GM23338 (cell line): ENCODE data around the gene USP8. TPM values are rescaled to one million over a fixed set of nuclear protein-coding genes. Genes with fewer than 3 reads are reported as not detected.
A peak's percentile ranks its signal among the peaks of the same experiment; 100 is the strongest.

Experiments
- ATAC-seq: fragments of 200-7000 bp; cut with Tn5 transposase; 3 replicates; pipeline ENCODE4 v1.9.1; 2020
- DNase-seq: peaks from one replicate; pipeline ENCODE4 v3.0.0-alpha.2; 2015; ENCODE audit warnings: low spot score
- H2AFZ ChIP-seq: fragments of 200-600 bp; sonication (generic); 2 replicates; pipeline ENCODE4 v1.8.0; 2016; ENCODE audit warnings: antibody characterized with exemption, mild to moderate bottlenecking, moderate library complexity
- H3F3A ChIP-seq: fragments of 200-600 bp; sonication (generic); replicated peaks from 2 replicates; pipeline ENCODE4 v1.8.0; 2017; ENCODE audit warnings: antibody characterized with exemption, mixed run types, low read depth
- H3K27ac ChIP-seq: fragments of 200-600 bp; sonication (generic); 2 replicates; pipeline ENCODE4 v1.6.1; 2016; ENCODE audit warnings: low read depth
- H3K27me3 ChIP-seq: fragments of 200-600 bp; sonication (generic); 2 replicates; pipeline ENCODE4 v1.8.0; 2016; ENCODE audit warnings: mild to moderate bottlenecking, mixed run types, moderate library complexity; ENCODE audit not compliant: insufficient read depth
- H3K36me3 ChIP-seq: fragments of 200-600 bp; sonication (generic); 2 replicates; pipeline ENCODE4 v1.8.0; 2016; ENCODE audit warnings: mild to moderate bottlenecking; ENCODE audit not compliant: insufficient read depth
- H3K4me1 ChIP-seq: fragments of 200-600 bp; sonication (generic); 2 replicates; pipeline ENCODE4 v1.8.0; 2016; ENCODE audit warnings: mild to moderate bottlenecking, moderate library complexity; ENCODE audit not compliant: insufficient read depth
- H3K4me2 ChIP-seq: fragments of 200-600 bp; sonication (generic); 2 replicates; pipeline ENCODE4 v1.7.1; 2017; ENCODE audit warnings: mixed run types
- H3K4me3 ChIP-seq: fragments of 200-600 bp; sonication (generic); 2 replicates; pipeline ENCODE4 v1.6.1; 2016; ENCODE audit warnings: mixed run types
- H3K79me2 ChIP-seq: fragments of 200-600 bp; sonication (generic); replicated peaks from 2 replicates; pipeline ENCODE4 v1.8.0; 2017; ENCODE audit warnings: mild to moderate bottlenecking; ENCODE audit not compliant: insufficient read depth
- H3K9me2 ChIP-seq: fragments of 200-600 bp; sonication (generic); 2 replicates; pipeline ENCODE4 v1.8.0; 2017; ENCODE audit not compliant: insufficient read depth
- H4K20me1 ChIP-seq: fragments of 200-600 bp; sonication (generic); replicated peaks from 2 replicates; pipeline ENCODE4 v1.8.0; 2017; ENCODE audit warnings: mild to moderate bottlenecking; ENCODE audit not compliant: insufficient read depth
- H3K27ac Mint-ChIP-seq: 2 replicates; pipeline ENCODE4 v1.8.0; 2020; ENCODE audit warnings: inconsistent platforms, mild to moderate bottlenecking, moderate library complexity, mixed read lengths
- H3K27me3 Mint-ChIP-seq: 3 replicates; pipeline ENCODE4 v1.8.0; 2022; ENCODE audit warnings: low read depth, mild to moderate bottlenecking, moderate library complexity, mixed read lengths, inconsistent platforms; ENCODE audit not compliant: insufficient read depth, poor library complexity
- H3K36me3 Mint-ChIP-seq: 3 replicates; pipeline ENCODE4 v1.8.0; 2021; ENCODE audit warnings: low read depth, mild to moderate bottlenecking, inconsistent platforms, moderate library complexity, mixed read lengths
- H3K4me1 Mint-ChIP-seq: 3 replicates; pipeline ENCODE4 v1.8.0; 2020; ENCODE audit warnings: mild to moderate bottlenecking, inconsistent platforms, mixed read lengths
- H3K4me3 Mint-ChIP-seq: 3 replicates; pipeline ENCODE4 v1.8.0; 2021; ENCODE audit warnings: moderate library complexity, mild to moderate bottlenecking, inconsistent platforms, mixed read lengths
- H3K9me3 Mint-ChIP-seq: 3 replicates; pipeline ENCODE4 v1.8.0; 2020; ENCODE audit warnings: moderate library complexity, mild to moderate bottlenecking, inconsistent platforms, mixed read lengths
- CREB1 ChIP-seq: fragments of 250-450 bp; sonication (Bioruptor Pico); IDR thresholded peaks from 2 replicates; pipeline ENCODE4 v1.5.0; 2020; ENCODE audit warnings: low read depth, mild to moderate bottlenecking, moderate library complexity
- ETS1 ChIP-seq: IDR thresholded peaks from 2 replicates; pipeline ENCODE4 v1.6.1; 2016; ENCODE audit warnings: antibody characterized with exemption
- EZH2phosphoT487 ChIP-seq: fragments of 200-600 bp; sonication (generic); IDR thresholded peaks from one replicate; pipeline ENCODE4 v1.8.1; 2018; ENCODE audit warnings: antibody characterized with exemption; ENCODE audit not compliant: unreplicated experiment
- JUNB ChIP-seq: IDR thresholded peaks from one replicate; pipeline ENCODE4 v1.6.1; 2016; ENCODE audit warnings: antibody characterized with exemption; ENCODE audit not compliant: unreplicated experiment
- NANOG ChIP-seq: IDR thresholded peaks from 2 replicates; pipeline ENCODE4 v1.6.1; 2016; ENCODE audit warnings: antibody characterized with exemption, borderline replicate concordance
- REST ChIP-seq: IDR thresholded peaks from one replicate; pipeline ENCODE4 v1.6.1; 2018; ENCODE audit warnings: antibody characterized with exemption; ENCODE audit not compliant: unreplicated experiment
- ZNF114 ChIP-seq: fragments of 250-450 bp; sonication (Bioruptor Pico); IDR thresholded peaks from 2 replicates; pipeline ENCODE4 v1.5.0; 2020; ENCODE audit warnings: mild to moderate bottlenecking, moderate library complexity
- ZNF331 ChIP-seq: fragments of 250-450 bp; sonication (Bioruptor Pico); IDR thresholded peaks from 2 replicates; pipeline ENCODE4 v1.5.0; 2020; ENCODE audit warnings: low read depth, mild to moderate bottlenecking, moderate library complexity
- polyA plus RNA-seq: library from polyadenylated mRNA; unstranded; fragments of >200 nt; fragmentation: Nextera tagmentation; extraction: Ambion mirVana; gene quantifications from 2 replicates; pipeline ENCODE4 v1.2.1, GENCODE V29; 2016
- total RNA-seq: library from RNA; depleted of rRNA; stranded (reverse); fragments of >200 nt; shearing (Covaris generic); gene quantifications from 2 replicates; pipeline ENCODE4 v1.2.3, GENCODE V29; 2014

Gene USP8
- total and polyA plus RNA-seq, 2 experiments from 2014 or later = 64.8 to 68.6 TPM

DNA sequence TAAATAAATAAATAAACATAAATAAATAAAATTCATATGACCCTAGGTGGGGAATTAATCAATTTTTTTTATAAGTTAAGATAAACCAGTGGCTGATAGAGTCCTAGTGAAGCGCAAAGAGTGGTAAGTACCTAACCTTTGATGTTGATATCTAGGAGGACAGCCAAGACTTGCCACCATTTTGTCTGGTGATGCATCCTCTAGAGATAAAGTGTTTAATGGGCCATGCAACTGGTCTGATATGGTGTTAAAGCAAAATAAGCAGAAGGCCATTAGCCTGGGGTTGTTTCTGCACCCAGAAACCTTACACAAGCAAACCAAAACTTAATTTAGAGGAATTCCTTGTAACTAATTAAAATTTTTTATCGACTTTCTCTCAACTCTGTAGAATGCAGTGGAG, 9.6 kb upstream of the USP8 start:
- no peak overlapping the region for H2AFZ ChIP-seq

DNA sequence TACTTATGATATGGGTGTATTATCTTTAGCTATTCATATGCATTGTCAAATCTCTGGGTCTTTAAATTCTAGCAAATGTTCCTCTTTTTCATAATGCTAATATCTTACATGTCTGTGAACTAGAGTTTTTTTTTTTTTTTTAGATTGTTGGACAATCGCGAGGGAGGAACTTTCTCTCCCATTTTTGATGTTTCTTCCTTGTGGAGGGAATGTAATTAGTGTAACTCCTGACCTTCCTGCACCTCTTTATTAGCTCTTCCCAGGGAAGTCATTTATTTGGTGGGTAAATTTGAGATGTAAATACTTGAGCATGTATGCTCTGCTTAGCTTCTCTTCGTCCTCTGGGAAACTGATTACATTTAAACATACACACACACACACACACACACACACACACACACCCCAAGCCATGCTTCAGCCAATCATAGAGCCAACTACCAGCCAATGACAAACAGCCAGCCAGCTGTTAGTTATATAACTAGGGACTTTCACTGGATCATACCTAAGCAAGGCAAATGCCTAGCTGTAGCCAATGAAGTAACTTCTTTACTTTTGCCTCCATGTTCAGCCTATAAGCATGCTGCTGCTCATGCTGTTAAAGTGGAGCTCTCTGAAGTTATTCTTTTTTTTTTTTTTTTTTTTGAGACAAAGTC, 8.3 kb upstream of the USP8 start:
- TF ChIP-seq JUNB = no peak
- no peak for TF ChIP-seq NANOG
- TF ChIP-seq ETS1 = no peak
- TF ChIP-seq REST = no peak
- no peak for TF ChIP-seq ZNF331
- TF ChIP-seq CREB1 (CRISPR knock-in tag) = no peak
- no peak for TF ChIP-seq EZH2phosphoT487
- peaks cover 2% of the 10 kb centered on the region for H3K27me3 Mint-ChIP-seq
- ATAC-seq (peak; percentile 51), DNase-seq (peak; percentile 32)
- H3K4me3 ChIP-seq = no peak overlapping the region
- no peaks in the 10 kb centered on the region for H3K79me2 ChIP-seq
- H3K9me2 ChIP-seq = peaks cover 12% of the 10 kb centered on the region
- H3K4me1 ChIP-seq = no peaks in the 10 kb centered on the region
- H3K36me3 Mint-ChIP-seq = no peaks in the 10 kb centered on the region
- no peaks in the 10 kb centered on the region for H4K20me1 ChIP-seq
- H3K4me2 ChIP-seq = no peak overlapping the region
- H3K27ac ChIP-seq = no peak overlapping the region
- no peaks in the 10 kb centered on the region for H3K9me3 Mint-ChIP-seq
- no peaks in the 10 kb centered on the region for H3F3A ChIP-seq
- no peak overlapping the region; the same call in 1 of the 2 replicates for H2AFZ ChIP-seq
- no peaks in the 10 kb centered on the region; the same call in 2 of the 3 replicates for H3K4me1 Mint-ChIP-seq
- no peak overlapping the region for H3K4me3 Mint-ChIP-seq
- H3K36me3 ChIP-seq = no peaks in the 10 kb centered on the region
- H3K27me3 ChIP-seq = no peaks in the 10 kb centered on the region
- no peak overlapping the region; the same call in 1 of the 2 replicates for H3K27ac Mint-ChIP-seq

More for the DNA sequence above, 9.6 kb upstream of the USP8 start:
- H3K4me3 ChIP-seq = no peak overlapping the region
- H3K4me3 Mint-ChIP-seq = no peak overlapping the region
- no peak overlapping the region for H3K27ac Mint-ChIP-seq
- H3K36me3 ChIP-seq = no peaks in the 10 kb centered on the region
- H3F3A ChIP-seq = no peaks in the 10 kb centered on the region
- no peak for DNase-seq
- no peak for TF ChIP-seq ZNF114 (CRISPR knock-in tag)
- no peak for TF ChIP-seq REST
- TF ChIP-seq EZH2phosphoT487 = no peak
- TF ChIP-seq JUNB = no peak
- no peaks in the 10 kb centered on the region for H4K20me1 ChIP-seq
- H3K4me1 ChIP-seq = no peaks in the 10 kb centered on the region
- no peaks in the 10 kb centered on the region; the same call in 2 of the 3 replicates for H3K4me1 Mint-ChIP-seq
- H3K4me2 ChIP-seq = no peak overlapping the region
- no peaks in the 10 kb centered on the region for H3K27me3 ChIP-seq
- no peaks in the 10 kb centered on the region for H3K79me2 ChIP-seq
- ATAC-seq = no peak
- H3K9me3 Mint-ChIP-seq = no peaks in the 10 kb centered on the region
- H3K36me3 Mint-ChIP-seq = no peaks in the 10 kb centered on the region
- peaks cover 12% of the 10 kb centered on the region for H3K9me2 ChIP-seq
- H3K27ac ChIP-seq = no peak overlapping the region
- H3K27me3 Mint-ChIP-seq = peaks cover 2% of the 10 kb centered on the region
